Activated B cell treated with CpG ODN at 0.5 μM for 24 hours (primary cell): Measurements from ENCODE around the gene TUT1. TPM values are rescaled to one million over a fixed set of nuclear protein-coding genes. Genes with fewer than 3 reads are reported as not detected.
A peak's percentile ranks its signal among the peaks of the same experiment; 100 is the strongest.

Source experiments
- ATAC-seq: fragments of 200-7000 bp; cut with Tn5 transposase; one replicate; pipeline ENCODE4 v1.10.0; 2021; ENCODE audit warnings: low read depth, mild to moderate bottlenecking, moderate library complexity
- CTCF ChIA-PET: fragments of 350-600 bp; sonication (Branson Sonifier 250); formaldehyde crosslinking; loops from one replicate; lab custom pipeline; 2021; ENCODE audit warnings: antibody characterized with exemption; lab: Charles Lee
- POLR2A ChIA-PET: fragments of 350-600 bp; sonication (Branson Sonifier 250); formaldehyde crosslinking; loops from one replicate; lab custom pipeline; 2021; ENCODE audit warnings: antibody characterized with exemption; lab: Charles Lee
- DNase-seq: peaks from one replicate; pipeline ENCODE4 v3.0.0; 2022
- H3K27ac Mint-ChIP-seq: one replicate; pipeline ENCODE4 v1.8.0; 2020; ENCODE audit warnings: mixed read lengths
- H3K27me3 Mint-ChIP-seq: one replicate; pipeline ENCODE4 v1.8.0; 2021; ENCODE audit warnings: mixed read lengths
- H3K36me3 Mint-ChIP-seq: one replicate; pipeline ENCODE4 v1.8.0; 2021; ENCODE audit warnings: low read depth, mixed read lengths
- H3K4me1 Mint-ChIP-seq: one replicate; pipeline ENCODE4 v1.8.0; 2021; ENCODE audit warnings: mixed read lengths
- H3K4me3 Mint-ChIP-seq: one replicate; pipeline ENCODE4 v1.8.0; 2020; ENCODE audit warnings: mild to moderate bottlenecking, mixed read lengths
- H3K9me3 Mint-ChIP-seq: one replicate; pipeline ENCODE4 v1.8.0; 2020; ENCODE audit warnings: mixed read lengths
- CTCF ChIP-seq: fragments of 200-600 bp; IDR thresholded peaks from one replicate; pipeline ENCODE4 v1.8.0; 2022; ENCODE audit warnings: antibody characterized with exemption, mild to moderate bottlenecking
- intact Hi-C: fragments of 100-400 bp; cut with micrococcal nuclease; formaldehyde crosslinking; loops from one replicate; pipeline ENCODE4 v1.15.1; 2024
- total RNA-seq: library from RNA; stranded (reverse); gene quantifications from 2 replicates; pipeline ENCODE4 v1.2.3, GENCODE V29; 2022

Gene TUT1
- total RNA-seq, 1 donor from 2014 or later, result 30.9 TPM

DNA sequence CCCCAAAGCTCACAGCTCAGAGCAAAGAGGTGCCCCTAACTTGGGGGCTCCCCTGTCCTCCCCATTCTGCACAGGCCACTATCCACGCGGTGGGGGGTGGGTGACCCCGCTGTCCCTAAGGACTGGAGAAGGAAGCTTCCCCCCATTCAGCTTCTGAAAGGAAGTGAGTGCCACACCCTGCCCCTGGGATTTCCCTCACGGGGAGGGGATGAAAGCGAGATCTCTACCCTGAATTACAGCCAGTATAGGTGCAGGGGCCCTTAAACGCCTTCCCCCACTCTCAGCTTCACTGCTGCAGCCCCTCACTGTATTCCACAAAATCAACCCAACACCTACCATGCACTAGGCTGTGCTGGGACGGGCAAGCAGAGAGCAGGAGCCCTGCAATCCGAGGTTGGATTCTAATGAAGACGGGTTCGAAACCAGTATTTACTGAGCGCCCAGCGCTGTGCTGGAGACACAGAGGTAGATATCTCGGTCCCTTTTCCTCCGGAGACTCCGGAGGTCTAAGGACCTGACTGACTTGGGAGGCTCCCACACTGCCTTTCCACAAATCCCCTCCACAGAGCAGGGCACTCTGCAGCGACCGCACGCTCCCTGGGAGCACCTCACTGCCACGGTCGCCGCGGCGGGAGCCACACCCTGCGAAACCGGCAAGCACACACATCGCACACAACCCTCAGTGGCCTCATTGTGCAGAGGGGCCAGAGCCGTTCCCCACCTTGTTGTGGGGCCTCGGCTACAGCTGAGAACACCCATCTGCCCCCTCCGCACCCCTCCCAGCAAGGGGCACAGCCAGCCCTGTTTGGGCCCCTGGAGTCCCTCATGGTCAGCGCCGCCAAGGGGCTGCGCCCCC, 46.5 kb downstream of the TUT1 start:
- peak; percentile 53 for DNase-seq
- CTCF ChIA-PET, result interaction anchor here (0.6 to 11.6 kb wide), 4 partner anchors 11 to 122 kb away, joined by 3 to 192 read pairs (median 83); partner anchors contain the start of gene TUT1
- intact Hi-C loops, result loop anchor here (5.0 kb wide), 1 partner anchor 38 kb away; no protein-coding TSS in a partner anchor
- POLR2A ChIA-PET, result interaction anchor here (0.6 to 10.1 kb wide), 17 partner anchors 8 to 305 kb away, joined by 3 to 183 read pairs (median 13); partner anchors contain the start of genes B3GAT3, C11orf98, CSKMT and EEF1G
- Mint-ChIP-seq H3K36me3 (peaks cover 8% of the 10 kb centered on the region), H3K9me3 (no peaks in the 10 kb centered on the region), H3K27ac (peak overlapping the region; percentile 97), H3K4me1 (peaks cover 64% of the 10 kb centered on the region), H3K4me3 (peak overlapping the region; percentile 95), H3K27me3 (no peaks in the 10 kb centered on the region)
- TF ChIP-seq CTCF, result no peak
- ATAC-seq, result no peak

DNA sequence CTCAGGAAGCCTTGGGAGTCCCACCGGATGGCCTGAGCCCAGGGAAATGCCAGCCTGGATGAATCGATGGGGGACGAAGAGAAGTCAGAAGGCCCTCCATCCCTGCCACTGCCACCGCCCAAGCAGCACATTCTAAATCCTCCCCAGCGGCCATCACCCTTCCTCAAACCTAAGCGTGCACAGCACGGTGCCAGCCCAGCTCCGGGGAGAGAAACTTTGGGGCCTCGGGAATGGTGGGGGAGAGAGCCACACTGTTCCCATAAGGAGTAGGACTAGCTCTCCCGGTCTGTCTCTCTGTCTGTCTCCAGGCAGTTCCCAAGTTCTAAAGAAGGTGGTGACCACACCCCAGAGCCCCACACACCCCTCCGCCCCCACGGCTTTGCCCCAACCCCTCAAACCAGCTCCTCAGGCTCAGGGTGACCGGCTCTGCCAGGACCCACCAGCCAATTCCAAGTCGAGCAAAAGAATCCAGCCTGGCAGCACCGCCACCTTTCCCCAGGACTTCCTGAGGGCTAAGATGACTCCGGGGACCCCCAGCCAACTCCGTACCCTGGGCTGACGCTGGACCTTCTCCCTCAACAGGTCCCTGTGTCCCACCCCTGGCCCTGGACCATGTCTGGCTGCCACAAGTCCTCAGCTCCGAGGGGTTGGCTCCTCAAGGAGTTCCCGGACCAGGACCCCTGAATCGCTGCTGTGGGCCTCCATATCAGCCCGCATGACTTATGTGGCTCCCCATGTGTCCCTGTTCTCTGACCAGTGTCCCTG, 47.5 kb downstream of the TUT1 start:
- Mint-ChIP-seq H3K27me3 (no peaks in the 10 kb centered on the region), H3K36me3 (peaks cover 8% of the 10 kb centered on the region), H3K4me1 (peaks cover 70% of the 10 kb centered on the region), H3K4me3 (peak overlapping the region; percentile 95), H3K27ac (peak overlapping the region; percentile 97), H3K9me3 (no peaks in the 10 kb centered on the region)
- DNase-seq, result no peak
- ChIA-PET CTCF (interaction anchor here (1.0 to 11.6 kb wide), 12 partner anchors 12 to 153 kb away, joined by 3 to 192 read pairs (median 8); partner anchors contain the start of genes MTA2, SCGB1A1 and TUT1), POLR2A (interaction anchor here (0.7 to 10.1 kb wide), 17 partner anchors 9 to 297 kb away, joined by 3 to 183 read pairs (median 8); partner anchors contain the start of genes B3GAT3, C11orf98, CSKMT and EEF1G)
- intact Hi-C loops, result loop anchor here (5.0 kb wide), 1 partner anchor 37 kb away; no protein-coding TSS in a partner anchor
- ATAC-seq, result no peak
- no peak for TF ChIP-seq CTCF

GRCh38 chr11:62542750-62543567, 48.4 kb downstream of the TUT1 start:
- Mint-ChIP-seq H3K27me3 (no peaks in the 10 kb centered on the region), H3K4me3 (peak overlapping the region; percentile 95), H3K4me1 (peaks cover 78% of the 10 kb centered on the region), H3K27ac (peak overlapping the region; percentile 97), H3K9me3 (no peaks in the 10 kb centered on the region), H3K36me3 (peaks cover 14% of the 10 kb centered on the region)
- CTCF ChIA-PET, result interaction anchor here (0.6 to 11.6 kb wide), 26 partner anchors 11 to 322 kb away, joined by 3 to 192 read pairs (median 5); partner anchors contain the start of genes B3GAT3, EEF1G, MTA2 and SCGB1A1
- intact Hi-C loops, result loop anchor here (1.0 to 5.0 kb wide), 2 partner anchors 36 to 119 kb away; no protein-coding TSS in a partner anchor
- POLR2A ChIA-PET, result interaction anchor here (0.5 to 10.1 kb wide), 21 partner anchors 10 to 298 kb away, joined by 3 to 183 read pairs (median 7); partner anchors contain the start of genes C11orf98, CSKMT, EEF1G and HNRNPUL2
- DNase-seq, result peak; percentile 74
- peak; percentile 29 for ATAC-seq
- peak; percentile 78 for TF ChIP-seq CTCF

- intact Hi-C loops, result loop anchor here (1.0 to 5.0 kb wide), 2 partner anchors 35 to 118 kb away; no protein-coding TSS in a partner anchor
- Mint-ChIP-seq H3K4me1 (peaks cover 74% of the 10 kb centered on the region), H3K9me3 (no peaks in the 10 kb centered on the region), H3K4me3 (peak overlapping the region; percentile 95), H3K27ac (peak overlapping the region; percentile 97), H3K27me3 (no peaks in the 10 kb centered on the region), H3K36me3 (peaks cover 14% of the 10 kb centered on the region)
- no peak for TF ChIP-seq CTCF
- ATAC-seq, result no peak
- no peak for DNase-seq
- ChIA-PET CTCF (interaction anchor here (0.8 to 11.6 kb wide), 22 partner anchors 11 to 323 kb away, joined by 3 to 192 read pairs (median 5); partner anchors contain the start of genes B3GAT3, EEF1G, MTA2 and TUT1), POLR2A (interaction anchor here (0.6 to 10.1 kb wide), 19 partner anchors 10 to 339 kb away, joined by 3 to 183 read pairs (median 8); partner anchors contain the start of genes C11orf98, CSKMT, EEF1G and INTS5)
Measured at GRCh38 chr11:62542111-62542745, 49.1 kb downstream of the TUT1 start.
